Activated B cell treated with CpG ODN at 0.5 μM for 24 hours (primary cell): Measurements from ENCODE around the gene PSAT1. TPM values are rescaled to one million over a fixed set of nuclear protein-coding genes. Genes with fewer than 3 reads are reported as not detected.

ENCODE experiments used
- ATAC-seq: fragments of 200-7000 bp; cut with Tn5 transposase; one replicate; pipeline ENCODE4 v1.10.0; 2021; ENCODE audit warnings: low read depth, mild to moderate bottlenecking, moderate library complexity
- CTCF ChIA-PET: fragments of 350-600 bp; sonication (Branson Sonifier 250); formaldehyde crosslinking; loops from one replicate; lab custom pipeline; 2021; ENCODE audit warnings: antibody characterized with exemption; lab: Charles Lee
- POLR2A ChIA-PET: fragments of 350-600 bp; sonication (Branson Sonifier 250); formaldehyde crosslinking; loops from one replicate; lab custom pipeline; 2021; ENCODE audit warnings: antibody characterized with exemption; lab: Charles Lee
- DNase-seq: peaks from one replicate; pipeline ENCODE4 v3.0.0; 2022
- H3K27ac Mint-ChIP-seq: one replicate; pipeline ENCODE4 v1.8.0; 2020; ENCODE audit warnings: mixed read lengths
- H3K27me3 Mint-ChIP-seq: one replicate; pipeline ENCODE4 v1.8.0; 2021; ENCODE audit warnings: mixed read lengths
- H3K36me3 Mint-ChIP-seq: one replicate; pipeline ENCODE4 v1.8.0; 2021; ENCODE audit warnings: low read depth, mixed read lengths
- H3K4me1 Mint-ChIP-seq: one replicate; pipeline ENCODE4 v1.8.0; 2021; ENCODE audit warnings: mixed read lengths
- H3K4me3 Mint-ChIP-seq: one replicate; pipeline ENCODE4 v1.8.0; 2020; ENCODE audit warnings: mild to moderate bottlenecking, mixed read lengths
- H3K9me3 Mint-ChIP-seq: one replicate; pipeline ENCODE4 v1.8.0; 2020; ENCODE audit warnings: mixed read lengths
- CTCF ChIP-seq: fragments of 200-600 bp; IDR thresholded peaks from one replicate; pipeline ENCODE4 v1.8.0; 2022; ENCODE audit warnings: antibody characterized with exemption, mild to moderate bottlenecking
- intact Hi-C: fragments of 100-400 bp; cut with micrococcal nuclease; formaldehyde crosslinking; loops from one replicate; pipeline ENCODE4 v1.15.1; 2024
- total RNA-seq: library from RNA; stranded (reverse); gene quantifications from 2 replicates; pipeline ENCODE4 v1.2.3, GENCODE V29; 2022

The PSAT1 gene
- 58.3 and 59.4 TPM in 2 replicates for total RNA-seq

DNA sequence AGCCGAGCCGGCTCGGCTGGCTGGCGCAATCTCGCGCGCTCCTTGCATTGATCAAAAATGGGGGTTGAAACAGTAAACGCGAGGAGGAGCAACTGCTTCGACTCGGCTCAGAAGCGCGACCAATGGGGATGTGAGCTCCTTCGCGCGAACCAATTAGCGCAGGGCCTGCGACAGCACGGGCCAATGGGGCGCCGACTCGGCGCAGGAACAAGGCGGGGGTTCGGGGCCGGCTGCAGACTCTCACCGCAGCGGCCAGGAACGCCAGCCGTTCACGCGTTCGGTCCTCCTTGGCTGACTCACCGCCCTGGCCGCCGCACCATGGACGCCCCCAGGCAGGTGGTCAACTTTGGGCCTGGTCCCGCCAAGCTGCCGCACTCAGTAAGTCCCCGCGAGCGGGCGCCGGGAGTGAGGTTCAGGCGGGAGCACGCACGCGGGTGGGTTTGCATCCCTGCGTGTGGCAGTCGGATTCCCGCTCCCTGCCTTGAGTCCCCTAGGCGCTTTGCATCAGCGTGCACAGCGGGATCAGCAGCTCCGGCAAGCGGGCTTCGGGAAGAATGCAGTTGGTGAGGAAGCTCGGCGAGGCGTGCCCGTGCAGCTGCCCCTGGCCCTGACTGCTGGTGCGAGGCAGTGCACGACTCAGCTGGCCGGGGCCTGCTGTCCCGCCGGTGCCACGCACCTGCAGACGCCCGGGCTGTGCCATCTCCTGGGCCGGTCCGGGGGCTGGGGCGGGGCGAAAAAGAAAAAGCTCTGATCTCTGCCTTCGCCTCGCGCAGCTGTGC, at the start of gene PSAT1:
Gene PSAT1, plus strand, starts transcription at position 233 of the 779 bp plus-strand sequence. Its CDS starts 86 bp downstream, at position 319.
- peak; percentile 75 for DNase-seq
- intact Hi-C loops: loop anchor here (1.0 to 5.0 kb wide), 4 partner anchors 36 to 1274 kb away; partner anchors contain the start of genes CEP78, TLE4 and VPS13A
- Mint-ChIP-seq H3K9me3 (no peaks in the 10 kb centered on the region), H3K27me3 (peaks cover 7% of the 10 kb centered on the region), H3K36me3 (peaks cover 23% of the 10 kb centered on the region), H3K4me1 (peaks cover 24% of the 10 kb centered on the region), H3K27ac (peak within 1 kb of the TSS; percentile 82), H3K4me3 (peak within 1 kb of the TSS; percentile 89)
- peak; percentile 96 for ATAC-seq
- no peak for TF ChIP-seq CTCF
- ChIA-PET POLR2A (interaction anchor here (0.6 to 1.6 kb wide), 12 partner anchors 12 to 1537 kb away, joined by 3 to 10 read pairs (median 4); partner anchors contain the start of genes CEP78, TLE4 and VPS13A), CTCF (interaction anchor here (1.2 kb wide), 1 partner anchor 36 kb away, joined by 4 read pairs; no protein-coding TSS in a partner anchor)

DNA sequence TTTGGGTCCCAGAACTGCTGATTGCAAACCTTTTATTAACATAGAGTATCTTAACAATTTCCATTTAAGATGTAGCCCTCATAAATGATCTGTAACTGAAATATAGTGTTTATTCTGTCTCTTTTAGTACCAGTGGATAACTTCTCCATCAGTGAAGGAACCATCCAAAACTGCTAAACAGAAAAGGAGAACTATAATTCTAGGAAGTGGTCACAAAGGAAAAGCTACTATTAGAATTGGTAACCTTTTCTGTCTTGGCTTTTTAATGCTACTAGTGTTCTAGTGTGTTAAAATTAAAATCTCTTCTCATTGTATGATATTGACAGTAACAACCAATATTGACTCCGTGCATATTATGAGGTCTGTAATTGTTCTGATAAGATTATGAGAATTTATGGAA, 48.3 kb upstream of the PSAT1 start:
- no peak overlapping the region for H3K27ac Mint-ChIP-seq
- no peaks in the 10 kb centered on the region for H3K9me3 Mint-ChIP-seq
- H3K36me3 Mint-ChIP-seq: peaks cover 64% of the 10 kb centered on the region
- no peak overlapping the region for H3K4me3 Mint-ChIP-seq
- CTCF ChIA-PET: no interaction called here
- intact Hi-C loops: no loop called here
- no peaks in the 10 kb centered on the region for H3K4me1 Mint-ChIP-seq
- DNase-seq (no peak), ATAC-seq (no peak)
- H3K27me3 Mint-ChIP-seq: no peaks in the 10 kb centered on the region
- TF ChIP-seq CTCF: no peak
- POLR2A ChIA-PET: no interaction called here

DNA sequence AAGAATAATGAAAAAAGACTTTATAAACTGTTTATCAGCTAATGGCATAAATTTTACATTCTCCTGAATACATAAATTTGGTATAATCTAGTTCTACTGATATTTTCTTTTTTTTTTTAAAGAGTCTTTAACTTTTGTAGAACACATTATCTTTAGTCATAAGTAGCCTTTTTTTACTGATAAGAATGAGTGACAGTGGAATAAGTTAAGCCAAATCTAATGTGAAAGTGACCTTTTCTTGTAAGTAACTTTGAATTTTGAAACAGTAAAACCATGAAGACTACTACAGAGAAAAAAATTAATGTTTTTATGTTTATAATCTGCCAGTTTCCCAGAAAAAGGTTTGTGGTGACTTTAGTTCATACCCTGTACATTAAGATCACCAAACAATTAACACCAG, 47.4 kb upstream of the PSAT1 start:
- H3K4me3 Mint-ChIP-seq: no peak overlapping the region
- ChIA-PET POLR2A (no interaction called here), CTCF (no interaction called here)
- intact Hi-C loops: no loop called here
- H3K4me1 Mint-ChIP-seq: no peaks in the 10 kb centered on the region
- H3K36me3 Mint-ChIP-seq: peaks cover 65% of the 10 kb centered on the region
- no peak for TF ChIP-seq CTCF
- no peak overlapping the region for H3K27ac Mint-ChIP-seq
- no peaks in the 10 kb centered on the region for H3K9me3 Mint-ChIP-seq
- no peak for DNase-seq
- H3K27me3 Mint-ChIP-seq: no peaks in the 10 kb centered on the region
- no peak for ATAC-seq

DNA sequence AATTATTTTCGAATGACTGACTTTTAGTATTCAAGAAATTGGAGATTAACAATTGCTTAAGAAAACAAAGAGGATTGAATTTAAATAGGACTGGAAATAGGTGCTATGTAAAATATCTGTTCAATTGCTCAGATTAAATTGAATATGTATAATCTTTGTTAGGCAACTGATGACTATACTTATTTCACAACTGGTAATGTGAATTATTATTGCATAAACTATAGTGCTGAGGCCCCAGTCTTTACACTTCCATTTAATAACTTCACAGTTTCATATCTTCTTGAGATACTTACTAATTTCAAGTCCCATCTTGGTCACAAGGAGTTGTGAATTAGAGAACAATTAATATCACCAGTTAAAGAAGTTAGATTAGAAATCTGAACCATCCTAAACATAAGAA, 44.3 kb upstream of the PSAT1 start:
- POLR2A ChIA-PET: no interaction called here

More for the DNA sequence above, 44.3 kb upstream of the PSAT1 start:
- ATAC-seq (no peak), DNase-seq (no peak)
- intact Hi-C loops: loop anchor here (10.0 kb wide), 1 partner anchor 1902 kb away; no protein-coding TSS in a partner anchor
- TF ChIP-seq CTCF: no peak
- CTCF ChIA-PET: no interaction called here
- H3K4me1 Mint-ChIP-seq: no peaks in the 10 kb centered on the region
- no peak overlapping the region for H3K4me3 Mint-ChIP-seq
- peaks cover 52% of the 10 kb centered on the region for H3K36me3 Mint-ChIP-seq
- no peaks in the 10 kb centered on the region for H3K9me3 Mint-ChIP-seq
- H3K27ac Mint-ChIP-seq: no peak overlapping the region
- H3K27me3 Mint-ChIP-seq: no peaks in the 10 kb centered on the region
